ENCODE results near the gene TNP1.

Gene TNP1

DNA sequence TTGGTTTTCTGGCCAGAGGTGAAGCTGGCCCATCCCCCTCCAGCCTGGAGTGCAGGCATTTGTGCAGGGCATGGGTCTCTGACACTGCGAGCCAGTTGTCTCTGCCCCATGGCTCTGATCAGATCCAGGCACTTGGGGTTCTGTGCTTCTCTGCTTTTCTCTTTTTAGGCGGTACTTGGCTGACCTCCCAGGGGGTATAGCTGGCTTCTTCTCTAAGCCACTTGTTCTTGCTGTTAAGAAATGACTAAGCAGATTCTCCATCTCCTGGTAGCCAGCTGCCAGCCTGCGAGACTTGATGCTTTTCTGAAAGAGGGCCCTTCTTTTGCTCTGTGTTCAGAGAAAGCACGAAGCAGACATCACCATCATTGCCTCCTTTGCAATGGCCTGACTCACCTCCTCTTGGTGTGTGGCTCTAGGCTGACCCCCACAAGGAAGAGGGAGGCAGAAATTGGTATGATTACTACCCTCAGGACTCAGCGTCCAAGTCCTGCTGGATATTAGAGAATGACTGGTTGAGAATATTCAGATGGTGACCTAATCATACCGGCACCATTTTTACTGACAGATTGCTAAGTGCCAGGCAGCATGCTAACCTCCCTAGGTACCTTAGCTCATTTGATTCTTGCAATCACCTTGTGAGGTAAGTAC, 32.7 kb downstream of the TNP1 start:
- no peaks in the 10 kb centered on the region for H3K4me1 ChIP-seq (ENCODE audit: insufficient read depth, poor library complexity, severe bottlenecking)
- H3K27ac ChIP-seq (ENCODE audit: poor library complexity, severe bottlenecking), result no peak overlapping the region
- TF ChIP-seq, protein P1, sequence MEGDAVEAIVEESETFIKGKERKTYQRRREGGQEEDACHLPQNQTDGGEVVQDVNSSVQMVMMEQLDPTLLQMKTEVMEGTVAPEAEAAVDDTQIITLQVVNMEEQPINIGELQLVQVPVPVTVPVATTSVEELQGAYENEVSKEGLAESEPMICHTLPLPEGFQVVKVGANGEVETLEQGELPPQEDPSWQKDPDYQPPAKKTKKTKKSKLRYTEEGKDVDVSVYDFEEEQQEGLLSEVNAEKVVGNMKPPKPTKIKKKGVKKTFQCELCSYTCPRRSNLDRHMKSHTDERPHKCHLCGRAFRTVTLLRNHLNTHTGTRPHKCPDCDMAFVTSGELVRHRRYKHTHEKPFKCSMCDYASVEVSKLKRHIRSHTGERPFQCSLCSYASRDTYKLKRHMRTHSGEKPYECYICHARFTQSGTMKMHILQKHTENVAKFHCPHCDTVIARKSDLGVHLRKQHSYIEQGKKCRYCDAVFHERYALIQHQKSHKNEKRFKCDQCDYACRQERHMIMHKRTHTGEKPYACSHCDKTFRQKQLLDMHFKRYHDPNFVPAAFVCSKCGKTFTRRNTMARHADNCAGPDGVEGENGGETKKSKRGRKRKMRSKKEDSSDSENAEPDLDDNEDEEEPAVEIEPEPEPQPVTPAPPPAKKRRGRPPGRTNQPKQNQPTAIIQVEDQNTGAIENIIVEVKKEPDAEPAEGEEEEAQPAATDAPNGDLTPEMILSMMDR (IDR thresholded peaks at IDR 0.05; ENCODE audit: poor library complexity, severe bottlenecking), result no peak
- DNase-seq (ENCODE audit: low spot score) (no peak), ATAC-seq (ENCODE audit: low read depth) (no peak)
- H3K36me3 ChIP-seq (ENCODE audit: low read depth), result no peaks in the 10 kb centered on the region
- no peak overlapping the region for H3K4me3 ChIP-seq (ENCODE audit: severe bottlenecking)
- peaks cover 8% of the 10 kb centered on the region for H3K27me3 ChIP-seq (ENCODE audit: insufficient read depth, poor library complexity, severe bottlenecking)
- H3K9me3 ChIP-seq (ENCODE audit: severe bottlenecking), result no peaks in the 10 kb centered on the region

DNA sequence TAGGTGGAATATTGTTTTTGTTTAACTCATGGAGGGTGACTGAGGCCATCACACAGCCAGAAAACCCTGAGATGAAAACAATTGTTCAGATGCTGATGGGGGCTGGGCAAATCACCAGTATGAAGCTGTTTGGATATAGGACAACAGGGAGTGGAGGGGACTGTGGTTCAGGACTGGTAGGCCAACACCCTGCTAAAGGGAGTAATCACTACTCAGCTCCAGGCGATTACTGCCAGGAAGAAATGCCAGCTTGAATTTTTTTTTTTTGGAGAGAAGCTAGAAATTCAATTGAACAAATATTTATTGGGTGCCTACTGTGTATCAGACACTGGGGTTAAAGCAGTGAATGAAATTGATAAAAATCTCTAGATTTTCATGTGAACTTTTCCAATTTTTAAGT, 37.4 kb downstream of the TNP1 start:
- no peak for ATAC-seq (ENCODE audit: low read depth)
- Histone ChIP-seq H3K4me1 (ENCODE audit: insufficient read depth, poor library complexity, severe bottlenecking) (no peaks in the 10 kb centered on the region), H3K36me3 (ENCODE audit: low read depth) (no peaks in the 10 kb centered on the region), H3K27ac (ENCODE audit: poor library complexity, severe bottlenecking) (no peak overlapping the region), H3K4me3 (ENCODE audit: severe bottlenecking) (no peak overlapping the region), H3K9me3 (ENCODE audit: severe bottlenecking) (no peaks in the 10 kb centered on the region), H3K27me3 (ENCODE audit: insufficient read depth, poor library complexity, severe bottlenecking) (no peaks in the 10 kb centered on the region)
- TF ChIP-seq, protein P1 (IDR thresholded peaks at IDR 0.05; ENCODE audit: poor library complexity, severe bottlenecking), result no peak
- DNase-seq (ENCODE audit: low spot score), result no peak

DNA sequence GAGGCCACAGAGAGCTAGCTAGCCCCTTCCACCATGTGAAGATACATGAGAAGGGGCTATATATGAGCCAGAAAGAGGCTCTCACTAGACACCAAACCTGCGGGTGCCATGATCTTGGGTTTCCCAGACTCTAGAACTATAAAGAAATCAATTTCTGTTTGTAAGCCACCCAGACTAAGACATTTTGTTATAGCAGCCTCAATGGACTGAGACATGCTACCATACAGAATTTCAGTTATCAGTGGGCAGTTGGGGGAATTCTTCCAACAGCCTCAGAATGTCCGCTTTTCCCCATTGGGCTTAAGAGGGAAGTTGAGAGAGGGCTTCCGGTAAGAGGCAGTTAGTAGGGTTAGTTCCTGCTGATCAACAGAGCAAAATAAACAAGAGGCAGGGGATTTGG, 39.2 kb downstream of the TNP1 start:
- Histone ChIP-seq H3K4me3 (ENCODE audit: severe bottlenecking) (no peak overlapping the region), H3K4me1 (ENCODE audit: insufficient read depth, poor library complexity, severe bottlenecking) (no peaks in the 10 kb centered on the region), H3K36me3 (ENCODE audit: low read depth) (no peaks in the 10 kb centered on the region), H3K27me3 (ENCODE audit: insufficient read depth, poor library complexity, severe bottlenecking) (peaks cover 6% of the 10 kb centered on the region), H3K9me3 (ENCODE audit: severe bottlenecking) (no peaks in the 10 kb centered on the region), H3K27ac (ENCODE audit: poor library complexity, severe bottlenecking) (no peak overlapping the region)
- ATAC-seq (ENCODE audit: low read depth) (no peak), DNase-seq (ENCODE audit: low spot score) (no peak)
- TF ChIP-seq, protein P1 (IDR thresholded peaks at IDR 0.05; ENCODE audit: poor library complexity, severe bottlenecking), result no peak

DNA sequence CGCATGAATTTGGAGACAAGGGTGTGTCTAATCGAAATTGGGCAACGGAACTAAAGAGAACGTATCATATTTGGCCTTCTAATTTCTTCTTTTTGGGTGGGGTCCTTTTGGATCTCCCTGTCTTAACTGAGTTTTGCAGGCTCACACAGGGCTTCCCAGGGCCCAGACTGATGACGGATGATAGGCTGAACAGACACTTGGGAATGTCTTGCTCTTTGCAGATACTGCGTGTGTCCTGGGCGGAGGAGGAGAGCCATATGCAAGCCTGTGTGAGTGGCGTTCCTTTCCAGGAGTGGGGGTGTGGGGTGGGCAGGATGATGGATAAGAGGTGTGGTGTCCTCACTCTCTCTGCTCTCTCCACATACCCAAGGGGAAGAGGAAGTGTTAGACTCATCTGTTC, 40.1 kb downstream of the TNP1 start:
- Histone ChIP-seq H3K9me3 (ENCODE audit: severe bottlenecking) (no peaks in the 10 kb centered on the region), H3K27me3 (ENCODE audit: insufficient read depth, poor library complexity, severe bottlenecking) (peaks cover 6% of the 10 kb centered on the region), H3K27ac (ENCODE audit: poor library complexity, severe bottlenecking) (no peak overlapping the region), H3K36me3 (ENCODE audit: low read depth) (no peaks in the 10 kb centered on the region), H3K4me3 (ENCODE audit: severe bottlenecking) (no peak overlapping the region), H3K4me1 (ENCODE audit: insufficient read depth, poor library complexity, severe bottlenecking) (no peaks in the 10 kb centered on the region)
- TF ChIP-seq, protein P1 (IDR thresholded peaks at IDR 0.05; ENCODE audit: poor library complexity, severe bottlenecking), result no peak
- DNase-seq (ENCODE audit: low spot score), result no peak
- ATAC-seq (ENCODE audit: low read depth), result no peak

DNA sequence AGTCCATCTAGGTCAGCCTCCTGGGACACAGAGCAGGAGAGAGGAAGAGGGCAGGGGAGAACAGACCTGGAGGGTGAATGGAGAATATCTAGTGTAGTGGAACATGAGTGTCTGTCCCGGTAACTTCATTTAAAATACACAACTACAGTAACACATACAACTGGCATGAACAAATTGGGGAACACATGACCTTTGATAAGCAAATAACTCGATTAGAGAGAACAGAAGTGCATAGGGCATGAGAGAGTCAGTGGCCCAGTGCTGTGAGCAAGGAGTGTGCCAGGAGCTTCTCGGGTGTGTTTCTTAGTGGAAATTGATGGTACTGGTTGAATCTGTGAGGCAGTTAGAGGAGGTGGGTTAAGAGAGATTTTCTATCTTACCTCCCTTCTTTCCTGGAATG, 40.8 kb downstream of the TNP1 start:
- Histone ChIP-seq H3K36me3 (ENCODE audit: low read depth) (no peaks in the 10 kb centered on the region), H3K4me1 (ENCODE audit: insufficient read depth, poor library complexity, severe bottlenecking) (no peaks in the 10 kb centered on the region), H3K27ac (ENCODE audit: poor library complexity, severe bottlenecking) (no peak overlapping the region), H3K4me3 (ENCODE audit: severe bottlenecking) (no peak overlapping the region), H3K27me3 (ENCODE audit: insufficient read depth, poor library complexity, severe bottlenecking) (peaks cover 6% of the 10 kb centered on the region), H3K9me3 (ENCODE audit: severe bottlenecking) (no peaks in the 10 kb centered on the region)
- ATAC-seq (ENCODE audit: low read depth) (no peak), DNase-seq (ENCODE audit: low spot score) (no peak)
- TF ChIP-seq, protein P1 (IDR thresholded peaks at IDR 0.05; ENCODE audit: poor library complexity, severe bottlenecking), result no peak

Measured in RWPE2 (cell line).